GM12892 (cell line): ENCODE data around the gene OR5AR1. TPM values are rescaled to one million over a fixed set of nuclear protein-coding genes. Genes with fewer than 3 reads are reported as not detected.
"Not testable (repeated sequence)": the region's sequence is repeated elsewhere in the genome, so short reads cannot be mapped to it uniquely, and the experiment has no call there.

Experiments
- DNase-seq: peaks from one replicate; pipeline ENCODE4 v3.0.0; 2011; ENCODE audit not compliant: insufficient read length
- FAIRE-seq: peaks from 2 replicates; lab custom pipeline; 2011; peaks lifted over from hg19 to GRCh38; lab: Jason Lieb, UNC
- POLR2A ChIP-seq: IDR thresholded peaks from 2 replicates; pipeline ENCODE4 v1.6.1; 2011; ENCODE audit warnings: low read depth, low read length, control low read depth
- POLR2AphosphoS5 ChIP-seq: IDR thresholded peaks from 2 replicates; pipeline ENCODE4 v1.6.1; 2011; ENCODE audit warnings: low read depth, low read length, control low read depth
- TAF1 ChIP-seq: IDR thresholded peaks from 2 replicates; pipeline ENCODE4 v1.6.1; 2011; ENCODE audit warnings: low read depth, mild to moderate bottlenecking, control low read depth, low read length, borderline replicate concordance
- polyA plus RNA-seq: library from polyadenylated mRNA; unstranded; fragments of >200 nt; gene quantifications from one replicate; pipeline ENCODE4 v1.2.1, GENCODE V29; 2012; ENCODE audit warnings: missing spikeins, inconsistent platforms; ENCODE audit not compliant: missing spikeins

Gene OR5AR1
- not detected for polyA plus RNA-seq

GRCh38 chr11:56663386-56663785 is at the start of gene OR5AR1:
OR5AR1 (plus strand) TSS chr11:56663686; CDS start chr11:56663686, 0 bp downstream.
- FAIRE-seq, result no peak
- no peak for DNase-seq
- TF ChIP-seq POLR2AphosphoS5 (no peak), TAF1 (no peak), POLR2A (no peak)

- FAIRE-seq, result peak; percentile 5
Measured at GRCh38 chr11:56624661-56625110, 38.8 kb upstream of the OR5AR1 start.

GRCh38 chr11:56625946-56626345 is 37.5 kb upstream of the OR5AR1 start:
- TF ChIP-seq POLR2AphosphoS5, result no peak
- TF ChIP-seq POLR2A, result no peak
- TF ChIP-seq TAF1, result no peak
- FAIRE-seq (no peak), DNase-seq (no peak)

More at GRCh38 chr11:56624661-56625110, 38.8 kb upstream of the OR5AR1 start:
- no peak for TF ChIP-seq POLR2AphosphoS5
- no peak for TF ChIP-seq POLR2A
- TF ChIP-seq TAF1, result no peak
- no peak for DNase-seq

- no peak for FAIRE-seq
- DNase-seq, result no peak
- TF ChIP-seq POLR2AphosphoS5 (no peak), TAF1 (no peak), POLR2A (no peak)
Measured at GRCh38 chr11:56632329-56632728, 31.2 kb upstream of the OR5AR1 start.

- DNase-seq (no peak), FAIRE-seq (no peak)
- TF ChIP-seq TAF1, result no peak
- TF ChIP-seq POLR2AphosphoS5, result no peak
Measured at GRCh38 chr11:56636861-56637260, 26.6 kb upstream of the OR5AR1 start.

- no peak for DNase-seq
- no peak for FAIRE-seq
- no peak for TF ChIP-seq POLR2A
- TF ChIP-seq POLR2AphosphoS5, result no peak
Measured at GRCh38 chr11:56637500-56637899, 26.0 kb upstream of the OR5AR1 start.

- TF ChIP-seq TAF1 (no peak), POLR2AphosphoS5 (no peak), POLR2A (no peak)
- FAIRE-seq (no peak), DNase-seq (no peak)
Measured at GRCh38 chr11:56642339-56642738, 21.1 kb upstream of the OR5AR1 start, which contains the start of gene OR5AP2. OR5AP2 (minus strand) TSS chr11:56642439; CDS start chr11:56642439, 0 bp downstream.

GRCh38 chr11:56659755-56660154 is 3.7 kb upstream of the OR5AR1 start:
- FAIRE-seq (no peak), DNase-seq (no peak)
- TF ChIP-seq POLR2A (no peak), POLR2AphosphoS5 (no peak), TAF1 (no peak)

GRCh38 chr11:56670984-56671383 is 7.5 kb downstream of the OR5AR1 start:
- no peak for TF ChIP-seq POLR2AphosphoS5
- TF ChIP-seq TAF1, result no peak
- no peak for TF ChIP-seq POLR2A
- no peak for DNase-seq
- FAIRE-seq, result no peak

GRCh38 chr11:56688554-56689100 is 25.1 kb downstream of the OR5AR1 start:
- DNase-seq (no peak), FAIRE-seq (no peak)
- no peak for TF ChIP-seq TAF1
- TF ChIP-seq POLR2AphosphoS5, result no peak
- no peak for TF ChIP-seq POLR2A

GRCh38 chr11:56691179-56691578 is 27.7 kb downstream of the OR5AR1 start:
- not testable (repeated sequence) for DNase-seq, FAIRE-seq

GRCh38 chr11:56693428-56693827 is 29.9 kb downstream of the OR5AR1 start:
- DNase-seq (no peak), FAIRE-seq (no peak)
- no peak for TF ChIP-seq POLR2AphosphoS5
- TF ChIP-seq TAF1, result no peak
- no peak for TF ChIP-seq POLR2A

- DNase-seq (no peak), FAIRE-seq (no peak)
- no peak for TF ChIP-seq TAF1
Measured at GRCh38 chr11:56698795-56699194, 35.3 kb downstream of the OR5AR1 start, which contains the start of gene OR9G1. OR9G1 (plus strand) TSS chr11:56699095; CDS start chr11:56700388, 1,293 bp downstream.
